ENCODE data around the gene GTF2I. TPM values are rescaled to one million over a fixed set of nuclear protein-coding genes. Genes with fewer than 3 reads are reported as not detected.
"Not testable (repeated sequence)": the region's sequence is repeated elsewhere in the genome, so short reads cannot be mapped to it uniquely, and the experiment has no call there.

Gene GTF2I
- polyA plus RNA-seq, 4 donors = 309 to 383 (median 332) TPM

GRCh38 chr7:74770062-74770461 is 112.5 kb downstream of the GTF2I start:
- not testable (repeated sequence) for DNase-seq (ENCODE audit: low read depth in 4 of 4, low spot score in 3 of 4)

DNA sequence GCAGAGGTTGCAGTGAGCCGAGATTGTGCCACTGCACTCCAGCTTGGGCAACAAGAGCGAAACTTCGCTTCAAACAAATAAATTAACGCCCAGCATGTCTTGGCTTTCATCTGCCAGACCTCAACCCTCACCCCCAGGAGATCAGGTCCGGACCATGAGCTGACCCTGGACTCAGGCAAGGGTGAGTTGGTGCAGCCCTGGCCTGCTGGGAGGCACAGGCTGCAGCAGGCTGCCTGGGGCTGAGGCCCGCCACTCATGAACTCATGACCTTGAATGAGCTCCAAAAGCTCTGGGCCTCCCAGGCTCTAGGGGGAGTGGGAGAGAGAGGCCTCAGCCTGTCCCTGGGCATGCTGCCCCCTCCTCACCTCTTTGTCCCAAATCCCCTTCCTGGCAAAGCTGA is 114.6 kb downstream of the GTF2I start:
- DNase-seq (ENCODE audit: low read depth in 4 of 4, low spot score in 3 of 4) = not testable (repeated sequence)

DNA sequence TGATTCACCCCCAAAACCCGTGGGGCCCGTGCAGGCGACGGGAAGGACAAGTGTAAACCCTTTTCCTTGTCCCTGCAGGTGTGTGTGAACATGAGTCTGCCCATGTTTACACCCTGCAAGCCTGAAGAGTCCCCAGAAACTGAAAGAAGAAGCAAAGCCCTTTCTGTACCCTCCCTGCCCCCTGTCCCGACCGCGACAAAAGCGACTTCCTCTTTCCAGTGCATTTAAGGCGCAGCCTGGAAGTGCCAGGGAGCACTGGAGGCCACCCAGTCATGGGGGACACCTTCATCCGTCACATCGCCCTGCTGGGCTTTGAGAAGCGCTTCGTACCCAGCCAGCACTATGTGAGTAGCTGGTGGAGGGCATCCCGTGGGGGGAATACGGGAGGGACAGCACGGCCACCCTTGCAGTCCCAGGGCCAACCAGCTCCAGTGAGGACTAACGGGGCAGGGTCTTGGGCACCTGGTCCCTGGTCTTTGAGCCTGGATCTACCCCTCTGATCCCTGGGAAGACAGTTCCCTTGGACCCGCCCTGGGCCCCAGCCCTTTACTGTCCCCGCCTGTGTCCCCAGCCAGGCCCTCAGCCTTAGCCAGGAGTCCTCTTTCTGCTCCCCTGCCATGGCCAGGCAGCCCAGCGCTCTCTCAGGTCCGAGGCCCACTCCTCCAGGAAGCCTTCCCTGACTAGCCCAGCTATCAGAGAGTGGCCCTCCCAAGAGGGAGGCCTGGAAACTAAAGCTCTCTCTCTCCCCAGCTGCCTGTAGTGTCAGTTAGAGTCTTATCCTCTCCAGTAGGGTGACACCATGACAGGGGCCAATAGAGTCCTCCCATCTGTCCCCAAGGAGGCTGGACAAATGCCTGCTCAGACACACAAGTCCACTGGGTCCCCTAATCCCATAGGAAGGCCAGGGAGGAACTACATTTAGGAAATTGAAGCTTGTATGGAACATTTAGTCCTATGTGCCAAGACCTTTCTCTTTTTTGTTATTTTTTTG is 116.5 kb downstream of the GTF2I start, which contains the start of gene NCF1:
Gene NCF1, plus strand, starts transcription at position 252 of the 991 bp plus-strand sequence. Its CDS starts 21 bp downstream, at position 273.
- DNase-seq (ENCODE audit: low read depth in 4 of 4, low spot score in 3 of 4) = not testable (repeated sequence)

- DNase-seq (ENCODE audit: low read depth in 4 of 4, low spot score in 3 of 4) = not testable (repeated sequence)
Observed at GRCh38 chr7:74775111-74775510, 117.6 kb downstream of the GTF2I start.

DNA sequence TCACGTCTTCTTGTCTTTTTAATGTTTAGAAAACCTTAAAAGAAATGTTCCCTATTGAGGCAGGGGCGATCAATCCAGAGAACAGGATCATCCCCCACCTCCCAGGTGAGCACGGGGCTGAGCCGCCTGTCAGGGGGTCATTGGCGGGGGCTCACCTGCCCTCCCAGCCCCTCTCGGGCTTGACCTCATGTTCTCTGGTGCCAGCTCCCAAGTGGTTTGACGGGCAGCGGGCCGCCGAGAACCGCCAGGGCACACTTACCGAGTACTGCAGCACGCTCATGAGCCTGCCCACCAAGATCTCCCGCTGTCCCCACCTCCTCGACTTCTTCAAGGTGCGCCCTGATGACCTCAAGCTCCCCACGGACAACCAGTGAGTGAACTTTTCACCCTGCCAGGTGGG is 121.5 kb downstream of the GTF2I start:
- DNase-seq (ENCODE audit: low read depth in 4 of 4, low spot score in 3 of 4) = not testable (repeated sequence)

- not testable (repeated sequence) for DNase-seq (ENCODE audit: low read depth in 4 of 4, low spot score in 3 of 4)
Observed at GRCh38 chr7:74781746-74782145, 124.2 kb downstream of the GTF2I start.

GRCh38 chr7:74783595-74783994 is 126.1 kb downstream of the GTF2I start:
- DNase-seq (ENCODE audit: low read depth in 4 of 4, low spot score in 3 of 4) = not testable (repeated sequence)

GRCh38 chr7:74788369-74789150 is 131.0 kb downstream of the GTF2I start:
- peak in 1 of 4 donors; percentile 68 for DNase-seq (ENCODE audit: low read depth in 4 of 4, low spot score in 3 of 4)

DNA sequence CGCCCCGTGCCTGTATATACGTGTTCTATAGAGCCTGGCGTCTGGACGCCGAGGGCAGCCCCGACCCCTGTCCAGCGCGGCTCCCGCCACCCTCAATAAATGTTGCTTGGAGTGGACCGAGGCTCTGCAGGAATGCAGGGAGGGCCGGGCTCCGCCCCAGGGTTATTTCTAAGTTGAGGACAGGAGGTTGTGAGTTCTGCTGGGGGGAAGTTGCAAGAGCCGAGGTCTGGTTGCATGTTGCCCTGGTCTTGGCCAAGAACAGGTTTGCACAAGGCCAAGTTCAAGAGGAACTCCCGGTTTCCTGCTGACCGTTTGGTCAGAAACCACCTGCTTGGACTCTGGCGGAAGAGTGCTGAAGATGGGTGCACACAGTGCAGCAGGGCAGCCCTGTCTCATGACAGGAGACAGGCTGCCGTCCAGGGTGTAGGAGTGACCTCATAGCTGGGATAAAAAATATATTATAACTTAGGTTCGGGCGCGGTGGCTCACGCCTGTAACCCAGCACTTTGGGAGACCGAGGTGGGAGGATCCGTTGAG is 131.8 kb downstream of the GTF2I start:
- not testable (repeated sequence) for DNase-seq (ENCODE audit: low read depth in 4 of 4, low spot score in 3 of 4)

DNA sequence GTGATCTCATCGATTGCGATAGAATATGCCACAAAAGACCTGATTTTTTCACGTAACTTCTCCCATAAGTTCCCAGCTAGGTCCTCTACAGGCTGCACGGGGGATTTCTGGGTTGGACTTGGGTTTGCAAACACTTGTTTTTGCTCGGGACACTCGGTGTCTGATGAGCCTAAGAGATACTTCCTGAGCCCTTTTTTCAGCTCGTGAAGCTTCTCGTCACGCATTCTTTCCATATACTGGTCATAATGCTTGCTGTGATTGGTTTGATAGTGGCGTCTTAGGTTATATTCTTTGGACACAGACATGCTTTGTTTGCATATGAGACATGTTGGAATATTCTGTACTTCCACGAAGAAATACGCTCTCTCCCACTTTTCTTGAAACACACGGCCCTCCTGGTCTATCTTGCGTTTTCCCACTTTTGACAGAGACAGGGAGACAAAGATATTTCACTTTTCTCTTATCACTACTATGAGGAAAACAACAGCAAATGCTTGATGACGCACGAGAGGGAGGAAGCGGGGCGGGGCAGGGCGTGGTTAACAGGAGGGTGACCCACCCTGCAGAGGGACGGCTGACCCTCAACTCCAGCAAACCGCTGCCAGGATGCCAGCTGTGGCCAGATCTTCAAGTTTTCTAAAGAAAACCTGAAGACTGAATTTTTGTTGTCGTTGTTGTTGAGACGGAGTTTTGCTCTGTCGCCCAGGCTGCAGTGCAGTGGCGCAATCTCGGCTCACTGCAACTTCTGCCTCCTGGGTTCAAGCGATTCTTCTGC is 140.5 kb downstream of the GTF2I start:
- not testable (repeated sequence) for DNase-seq (ENCODE audit: low read depth in 4 of 4, low spot score in 3 of 4)

DNA sequence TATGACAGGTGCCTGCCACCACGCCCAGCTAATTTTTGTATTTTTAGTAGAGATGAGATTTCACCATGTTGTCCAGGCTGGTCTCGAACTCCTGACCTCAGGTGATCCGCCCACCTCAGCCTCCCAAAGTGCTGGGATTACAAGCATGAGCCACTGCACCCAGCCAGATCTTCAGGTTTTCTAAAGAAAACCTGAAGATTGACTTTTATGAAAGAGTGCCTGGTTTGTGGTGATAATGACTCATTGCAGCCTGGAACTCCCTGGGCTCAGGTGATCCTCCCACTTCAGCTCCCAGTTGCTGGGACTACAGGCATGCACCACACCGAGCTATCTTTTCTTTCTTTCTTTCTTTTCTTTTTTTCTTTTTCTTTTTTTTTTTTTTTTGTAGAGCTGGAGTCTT is 141.1 kb downstream of the GTF2I start:
- DNase-seq (ENCODE audit: low read depth in 4 of 4, low spot score in 3 of 4) = not testable (repeated sequence)

Other genes starting within 250 kb of the GTF2I start
- gene GTF2IRD1, start 203.8 kb upstream of the GTF2I start, polyA plus RNA-seq (ENCODE audit: insufficient read length in 4 of 4) = 10 to 100 TPM; 50.6 to 56.2 (median 52.4) TPM
- gene NCF1, start 116.3 kb downstream of the GTF2I start, polyA plus RNA-seq (ENCODE audit: insufficient read length in 4 of 4) = 1 to 10 TPM in 3 of 4 donors, under 1 TPM in 1; 0.84 to 1.6 (median 1.6) TPM
- gene GTF2IRD2, start 193.9 kb downstream of the GTF2I start, polyA plus RNA-seq (ENCODE audit: insufficient read length in 4 of 4) = 10 to 100 TPM; 20.3 to 28.7 (median 24.3) TPM